GM13976 (cell line): ENCODE measurements around the gene IYD.

Experiments used
- DNase-seq: peaks from one replicate; pipeline ENCODE4 v3.0.0; 2012; ENCODE audit warnings: low spot score
- CTCF ChIP-seq: IDR thresholded peaks from 2 replicates; pipeline ENCODE4 v1.5.1; 2012; ENCODE audit warnings: borderline replicate concordance, mild to moderate bottlenecking; ENCODE audit not compliant: insufficient read depth; ENCODE audit errors: extremely low read depth, missing control alignments, control extremely low read depth
- in situ Hi-C: fragments of 300-500 bp; cut with MboI; formaldehyde crosslinking; loops from one replicate; pipeline ENCODE4 v1.12.0; 2022; ENCODE audit warnings: low sequenced_read_pairs, mixed read lengths, inconsistent platforms; ENCODE audit not compliant: unreplicated experiment

The IYD gene

DNA sequence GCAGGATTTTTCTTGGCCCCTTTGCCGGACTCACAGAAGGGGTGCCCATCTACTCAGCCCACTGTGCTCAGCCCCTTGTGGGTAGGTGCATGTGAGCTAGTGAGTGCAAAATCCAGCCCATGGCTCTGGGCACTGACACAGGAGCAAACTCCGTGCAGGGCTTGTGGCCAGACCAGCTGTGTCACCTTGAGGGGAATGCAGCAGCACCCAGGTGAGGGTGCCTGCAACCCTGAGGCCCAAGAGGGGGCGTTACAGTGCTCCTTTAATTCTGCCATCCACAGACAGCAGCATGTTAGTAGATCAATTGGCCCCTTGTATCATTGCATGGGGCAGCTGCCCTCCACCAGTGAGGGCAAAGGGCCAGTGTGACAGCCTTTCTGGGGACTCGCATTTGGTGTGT is 12.9 kb upstream of the IYD start:
- DNase-seq, result no peak
- TF ChIP-seq CTCF, result no peak
- in situ Hi-C loops, result no loop called here

DNA sequence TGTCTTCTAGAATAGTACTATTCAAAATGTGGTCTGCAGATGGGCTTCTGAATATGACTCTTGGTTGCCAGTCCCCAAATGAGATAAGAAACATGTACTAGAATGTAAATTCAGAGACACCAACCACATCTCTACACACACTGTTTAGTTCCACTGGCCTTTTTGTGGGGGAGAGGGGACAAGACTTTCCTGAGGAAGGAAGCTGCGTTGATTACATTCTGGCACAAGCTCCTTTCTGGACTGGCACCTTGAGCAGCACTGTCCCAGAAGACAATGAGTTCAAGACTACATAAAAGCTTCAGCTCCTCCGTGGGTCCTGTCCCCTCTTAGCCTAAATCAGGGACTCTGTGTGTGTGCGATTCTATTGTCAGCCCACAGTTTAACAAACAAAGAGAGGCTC is 6.9 kb upstream of the IYD start:
- no peak for DNase-seq
- TF ChIP-seq CTCF, result no peak
- in situ Hi-C loops, result no loop called here

- DNase-seq, result no peak
- TF ChIP-seq CTCF, result no peak
- in situ Hi-C loops, result no loop called here
Observed at GRCh38 chr6:150363733-150364132, 5.1 kb upstream of the IYD start.

- no peak for TF ChIP-seq CTCF
- DNase-seq, result no peak
- in situ Hi-C loops, result no loop called here
Observed at GRCh38 chr6:150366118-150366778, 2.6 kb upstream of the IYD start.

- DNase-seq, result no peak
- in situ Hi-C loops, result no loop called here
- no peak for TF ChIP-seq CTCF
Observed at GRCh38 chr6:150369408-150369807, 596 bp downstream of the IYD start.

DNA sequence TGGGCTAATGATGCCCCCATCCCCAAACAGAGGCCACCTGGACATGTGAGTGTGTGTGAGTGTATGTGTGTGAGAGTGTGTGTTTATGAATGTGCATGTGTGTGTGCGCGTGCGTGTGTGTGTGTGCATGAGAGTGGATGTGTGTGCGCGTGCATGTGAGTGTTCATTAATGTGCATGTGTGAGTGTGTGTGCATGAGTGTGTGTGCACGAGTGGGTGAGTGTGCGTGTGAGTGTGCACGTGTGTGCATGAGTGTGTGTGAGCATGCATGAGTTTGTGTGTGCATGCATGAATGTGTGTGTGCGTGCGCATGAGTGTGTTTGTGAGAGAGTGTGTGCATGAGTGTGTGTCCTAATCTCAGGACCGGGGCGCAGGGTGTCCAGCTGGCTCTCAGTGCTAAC is 1.3 kb downstream of the IYD start:
- in situ Hi-C loops, result no loop called here
- DNase-seq, result no peak
- TF ChIP-seq CTCF, result no peak
